GM21619 (cell line): Measurements from ENCODE around the gene SHISAL1.

Source experiments
- ATAC-seq: cut with Tn5 transposase; IDR thresholded peaks from one replicate; pipeline ENCODE4 v1.9.1; 2021; ENCODE audit not compliant: unreplicated experiment

The SHISAL1 gene

DNA sequence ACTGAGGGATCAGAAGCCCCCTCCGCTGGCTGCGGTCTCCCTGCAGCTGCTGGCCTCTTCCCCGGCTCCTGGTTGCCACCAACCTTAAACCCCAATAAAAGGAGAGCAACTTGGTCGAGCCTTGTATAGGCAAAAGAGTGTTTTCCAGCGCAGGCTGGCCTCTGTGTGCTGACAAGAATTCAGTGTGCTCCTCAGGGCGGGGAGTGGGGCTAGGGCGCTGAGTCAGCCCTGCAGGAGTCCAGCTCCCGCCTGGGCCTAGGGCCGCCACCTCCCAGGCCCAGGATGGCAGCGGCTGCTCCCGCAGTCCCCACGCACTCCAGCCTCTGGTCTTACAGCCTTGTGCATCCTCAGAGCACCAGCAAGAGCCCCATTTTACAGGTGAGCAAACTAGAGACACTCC is at the start of gene SHISAL1:
SHISAL1 (minus strand) TSS at position 186 of the 400 bp plus-strand sequence. CDS start 12,006 bp downstream, outside the sequence.
- no peak for ATAC-seq

DNA sequence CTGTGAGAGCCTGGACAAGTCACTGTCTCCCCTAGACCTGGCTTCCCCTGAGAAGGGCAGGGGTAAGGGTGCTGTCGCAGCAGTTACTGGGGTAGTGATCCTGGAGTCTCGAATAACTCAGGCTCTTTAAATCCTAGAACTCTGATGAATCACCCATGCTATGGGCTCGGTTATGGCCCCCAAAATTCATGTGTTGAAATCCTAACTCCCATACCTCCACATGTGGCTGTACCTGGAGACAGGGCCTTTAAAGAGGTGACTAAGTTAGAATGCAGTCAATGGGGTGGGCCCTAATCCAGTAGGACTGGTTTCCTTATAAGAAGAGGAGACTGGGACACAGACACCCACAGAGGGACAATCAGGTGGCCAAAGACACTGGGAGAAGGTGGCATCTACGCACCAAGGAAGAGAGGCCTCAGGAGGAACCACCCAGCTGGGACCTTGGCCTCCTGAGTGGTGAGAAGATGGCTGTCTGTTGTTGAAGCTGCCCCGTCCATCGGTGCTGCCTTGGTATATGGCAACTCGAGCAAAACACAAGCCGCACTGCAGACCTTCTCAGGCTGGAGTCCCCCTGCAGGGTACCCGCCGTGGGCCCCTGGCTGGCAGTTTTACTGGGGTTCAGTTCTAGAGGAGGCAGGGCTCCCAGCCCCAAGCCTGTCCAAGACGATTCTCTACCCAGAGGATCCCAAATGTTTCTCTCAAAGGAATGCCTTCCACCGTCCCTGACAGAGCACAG is 48.8 kb upstream of the SHISAL1 start:
- no peak for ATAC-seq

DNA sequence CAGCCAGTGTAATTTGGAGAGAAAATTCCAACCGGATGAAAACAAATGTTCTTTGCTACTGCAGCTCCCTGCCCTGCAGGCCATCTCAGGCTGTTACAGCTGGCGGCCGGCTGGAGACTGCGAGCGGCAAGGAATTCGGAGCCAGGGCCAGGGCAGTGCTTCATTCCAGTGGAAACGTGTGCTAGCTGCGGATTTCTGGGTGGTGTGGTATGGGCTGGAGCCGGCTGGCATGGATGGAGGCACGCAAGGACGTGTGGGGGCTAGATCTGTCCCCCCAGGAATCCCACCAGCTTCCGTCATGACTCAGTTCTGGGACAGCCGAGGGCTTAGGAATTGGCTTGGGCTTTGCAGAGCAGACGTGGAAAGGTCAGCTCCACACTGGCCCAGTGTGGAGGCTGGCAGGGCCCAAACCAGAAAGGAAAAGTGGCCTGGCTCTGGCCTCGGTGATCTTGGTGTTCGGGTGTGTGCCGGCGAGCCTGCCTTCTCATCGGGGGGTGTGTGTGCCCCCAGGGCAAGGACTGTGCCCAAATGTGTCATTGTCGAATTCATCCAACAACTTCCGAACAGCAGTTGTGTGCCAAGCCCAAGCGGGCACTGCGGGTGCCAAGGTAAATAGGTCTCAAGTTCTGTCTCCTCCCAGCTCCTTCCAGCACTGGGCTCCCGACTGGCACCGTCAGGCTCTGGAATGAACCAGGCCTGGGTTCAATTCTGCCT is 48.1 kb upstream of the SHISAL1 start:
- ATAC-seq: no peak

DNA sequence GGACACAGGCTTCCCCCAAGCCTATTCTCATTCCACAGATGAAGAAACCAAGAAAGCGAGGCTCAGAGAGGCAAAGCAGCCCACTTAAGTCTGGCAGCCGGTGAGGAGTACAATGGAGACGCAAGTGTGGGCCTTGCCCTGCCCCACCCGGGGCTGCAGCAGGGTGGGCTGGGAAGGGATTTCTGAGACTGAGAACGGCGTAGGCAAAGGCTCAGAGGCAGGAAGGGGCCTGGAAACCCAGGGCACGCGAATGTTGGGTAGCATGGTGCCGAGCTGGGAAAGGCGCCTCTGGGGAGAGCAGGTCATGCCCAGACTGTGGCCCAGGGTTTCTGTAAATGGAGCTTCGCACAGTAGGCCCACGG is 47.5 kb upstream of the SHISAL1 start:
- ATAC-seq: no peak

DNA sequence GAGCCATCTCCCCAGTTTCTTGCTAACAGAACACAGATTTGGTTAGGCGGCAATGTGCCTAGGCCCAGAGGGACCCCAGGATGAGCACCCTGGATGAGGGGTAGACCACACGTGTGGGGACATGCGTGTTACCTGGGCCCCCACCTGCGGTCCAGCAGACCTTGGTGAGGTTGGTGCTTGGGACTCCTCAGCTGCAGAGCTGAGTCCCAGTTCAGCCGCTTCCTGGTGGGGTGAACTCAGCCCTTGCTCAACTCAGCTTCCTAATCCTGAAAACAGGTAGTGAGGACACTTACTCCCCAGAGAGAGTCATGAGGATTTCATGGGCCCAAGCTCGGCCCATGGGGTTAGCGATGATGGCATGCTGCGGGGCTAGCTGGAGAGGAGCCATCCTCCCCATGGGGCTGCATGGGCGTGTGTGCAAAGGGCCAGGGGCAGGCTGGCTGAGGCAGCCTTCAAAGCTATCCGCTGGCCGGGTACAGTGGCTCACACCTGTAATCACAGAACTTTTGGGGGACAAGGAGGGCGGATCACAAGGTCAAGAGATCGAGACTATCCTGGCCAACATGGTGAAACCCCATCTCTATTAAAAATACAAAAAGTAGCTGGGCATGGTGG is 46.9 kb upstream of the SHISAL1 start:
- ATAC-seq: no peak

DNA sequence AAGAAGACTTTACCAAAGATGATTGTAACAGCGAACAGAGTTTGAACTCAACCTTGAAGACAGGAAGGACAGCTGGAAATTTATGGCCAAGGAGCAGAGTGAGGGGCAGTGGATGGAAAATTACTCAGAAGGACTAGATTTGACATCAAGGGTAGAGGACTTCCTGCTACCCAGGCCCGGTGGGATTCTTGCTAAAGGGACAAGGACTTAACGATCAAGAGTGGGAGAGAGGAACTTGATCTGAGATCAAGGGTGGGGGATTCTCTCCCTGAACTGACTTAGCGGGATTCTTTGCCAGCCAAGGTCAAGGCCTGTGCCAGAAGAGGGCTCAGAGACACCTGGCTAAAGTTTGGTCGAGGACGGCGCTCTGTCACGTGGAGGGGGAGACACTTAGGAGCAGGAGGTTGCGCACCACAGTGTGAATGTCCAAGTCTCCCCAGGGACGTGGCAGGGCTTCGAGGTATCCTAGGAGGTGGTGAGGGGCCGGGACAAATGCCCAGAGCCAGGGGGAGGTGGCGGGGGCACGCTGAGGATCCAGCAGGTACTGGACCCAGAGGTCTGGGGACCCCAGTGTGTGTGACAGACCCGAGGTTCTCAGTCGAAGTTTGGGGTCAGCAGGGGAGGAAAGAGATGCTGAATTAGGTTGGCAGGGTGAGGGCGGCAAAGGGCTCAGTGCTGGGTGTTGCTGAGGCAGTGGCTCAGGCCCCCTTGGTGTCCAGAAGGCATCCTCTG is 46.1 kb upstream of the SHISAL1 start:
- ATAC-seq: no peak

DNA sequence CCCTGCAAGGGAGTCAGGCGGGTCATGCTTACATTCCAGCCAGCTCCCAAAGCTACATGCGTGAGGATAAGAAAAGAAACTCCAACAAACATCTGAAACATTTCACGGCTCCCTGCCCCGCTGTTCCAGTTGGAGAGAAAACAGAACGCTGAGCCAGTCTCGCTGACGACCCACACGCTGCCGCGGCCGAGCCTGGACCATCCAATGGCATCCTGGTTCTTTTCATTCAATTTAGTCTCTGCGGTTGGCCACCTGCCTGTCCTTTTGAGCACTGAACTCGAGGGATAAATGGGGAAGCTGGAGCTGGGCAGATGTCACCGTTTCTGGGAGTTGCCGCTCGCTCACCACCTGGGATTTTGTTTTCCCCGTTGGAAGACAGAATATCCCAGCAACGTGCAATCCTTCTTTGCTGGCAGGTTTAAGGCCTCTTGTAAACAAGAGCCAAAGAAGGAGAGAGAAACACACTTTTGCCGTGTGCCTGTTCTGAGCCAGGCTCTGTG is 45.3 kb upstream of the SHISAL1 start:
- no peak for ATAC-seq

DNA sequence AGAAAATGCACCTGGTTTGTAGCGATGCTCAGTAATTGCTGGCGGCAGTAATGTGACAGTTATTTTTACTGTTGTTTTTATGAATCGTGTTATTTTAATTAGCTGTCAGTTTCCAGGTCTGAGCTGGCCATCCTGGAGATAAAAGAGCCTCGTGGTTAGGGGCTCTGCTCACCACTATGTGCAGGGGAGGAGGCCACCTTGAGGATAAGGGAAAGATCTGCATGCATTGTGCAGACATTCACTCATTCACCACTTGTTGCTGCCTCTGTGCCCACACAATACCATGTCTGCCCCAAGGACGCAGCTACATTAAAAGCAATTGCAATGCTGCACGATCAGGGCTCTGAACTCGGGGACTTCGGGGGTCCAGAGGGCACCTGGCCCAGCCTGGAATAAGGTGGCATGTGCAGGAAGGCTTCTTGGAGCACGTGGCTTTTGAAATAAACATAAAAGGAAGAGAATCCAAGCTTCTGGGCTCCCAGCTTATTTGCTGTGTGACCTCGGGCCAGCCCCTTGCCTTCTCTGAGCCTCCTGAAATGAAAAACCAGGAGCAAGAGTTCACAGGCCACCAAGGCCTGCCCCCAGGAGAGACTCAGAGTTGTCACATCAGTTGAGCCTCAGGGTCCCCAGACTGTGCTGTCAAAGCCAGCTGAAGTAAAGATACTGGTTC is 44.7 kb upstream of the SHISAL1 start:
- no peak for ATAC-seq

DNA sequence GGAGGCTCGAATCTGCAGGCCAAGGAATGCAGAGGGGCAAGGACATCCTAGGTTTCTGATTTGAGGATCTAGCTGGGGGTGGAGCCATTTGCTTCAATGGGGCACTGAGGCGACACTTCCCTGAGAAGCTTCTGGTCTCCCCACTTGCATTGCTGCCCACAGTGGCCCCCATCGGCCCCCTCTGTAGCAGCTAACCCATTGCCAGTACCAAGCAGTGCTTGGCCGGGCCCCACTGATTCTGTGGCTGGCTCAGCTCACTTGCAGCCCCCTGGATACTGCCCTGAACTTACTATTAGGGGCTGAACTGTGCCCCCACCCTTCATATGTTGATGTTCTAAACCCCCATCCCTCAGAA is 42.9 kb upstream of the SHISAL1 start:
- no peak for ATAC-seq

DNA sequence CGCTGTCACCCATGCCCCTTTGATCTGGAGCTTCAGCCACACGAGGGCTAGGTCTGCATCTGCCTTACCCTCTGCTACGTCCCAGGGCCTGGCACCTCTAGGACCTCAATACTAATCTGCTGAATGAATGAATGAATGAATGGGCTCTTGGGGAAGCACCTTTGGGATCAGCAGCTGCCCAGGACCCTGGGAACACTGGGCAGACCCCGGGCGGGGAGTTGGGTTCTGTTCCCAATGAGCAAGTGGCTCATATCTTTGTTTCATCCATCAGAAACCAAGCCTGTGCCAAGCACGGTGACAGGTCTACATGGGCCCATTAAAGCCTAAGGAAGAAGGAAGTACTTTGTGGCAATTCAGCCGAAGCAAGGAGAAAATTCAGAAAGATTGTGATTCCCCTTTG is 41.5 kb upstream of the SHISAL1 start:
- ATAC-seq: no peak

DNA sequence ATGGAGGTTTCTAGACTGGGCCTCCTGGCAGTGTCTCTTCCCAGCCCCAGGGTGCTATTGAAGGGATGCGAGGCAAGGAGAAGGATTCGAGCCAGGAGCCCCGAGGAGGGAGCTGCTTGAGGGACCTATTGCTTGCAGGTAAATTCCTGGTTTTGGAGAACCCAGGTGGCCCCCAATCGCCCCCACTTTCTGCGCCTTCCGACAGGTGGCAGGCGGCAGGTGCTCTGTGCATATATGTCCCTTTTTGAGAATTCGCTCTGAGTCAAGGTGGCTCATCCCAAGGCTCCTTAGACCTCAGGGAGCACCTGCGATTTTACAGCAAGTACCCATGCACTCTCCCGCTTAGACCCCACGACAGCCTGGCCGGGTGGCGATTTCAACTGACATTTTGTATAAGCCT is 40.3 kb upstream of the SHISAL1 start:
- no peak for ATAC-seq

DNA sequence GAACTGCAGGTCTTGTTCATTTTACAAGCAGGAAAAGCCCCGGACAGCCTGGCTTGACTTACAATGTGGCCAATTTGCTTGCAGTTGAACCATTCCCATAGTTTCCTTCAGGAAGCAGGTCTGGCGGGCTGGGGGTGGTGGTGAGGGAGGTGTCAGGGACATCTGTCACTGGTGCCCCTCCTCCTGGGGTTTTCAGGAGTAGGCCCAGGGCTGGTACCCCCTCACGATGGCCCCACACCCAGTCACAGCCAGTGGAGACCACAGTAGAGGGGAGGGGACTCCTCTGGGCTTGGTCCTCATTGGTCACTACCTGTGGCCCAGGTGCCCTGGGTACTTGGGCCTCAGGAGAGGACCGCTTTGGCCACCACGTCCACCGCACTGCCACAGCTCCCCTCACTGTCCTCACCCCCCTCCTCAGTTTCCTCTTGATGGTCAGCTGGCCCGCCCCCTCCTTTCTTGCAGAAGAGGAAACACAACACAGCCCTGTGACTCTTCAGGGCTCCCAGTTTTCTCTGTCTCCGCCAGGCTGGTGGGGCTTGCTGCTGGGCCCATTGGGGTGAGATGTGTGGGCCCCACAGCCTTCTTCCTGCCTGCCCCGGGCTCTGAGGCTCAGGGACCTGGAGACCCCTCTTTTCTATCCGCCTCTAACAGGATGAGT is 39.8 kb upstream of the SHISAL1 start:
- no peak for ATAC-seq

DNA sequence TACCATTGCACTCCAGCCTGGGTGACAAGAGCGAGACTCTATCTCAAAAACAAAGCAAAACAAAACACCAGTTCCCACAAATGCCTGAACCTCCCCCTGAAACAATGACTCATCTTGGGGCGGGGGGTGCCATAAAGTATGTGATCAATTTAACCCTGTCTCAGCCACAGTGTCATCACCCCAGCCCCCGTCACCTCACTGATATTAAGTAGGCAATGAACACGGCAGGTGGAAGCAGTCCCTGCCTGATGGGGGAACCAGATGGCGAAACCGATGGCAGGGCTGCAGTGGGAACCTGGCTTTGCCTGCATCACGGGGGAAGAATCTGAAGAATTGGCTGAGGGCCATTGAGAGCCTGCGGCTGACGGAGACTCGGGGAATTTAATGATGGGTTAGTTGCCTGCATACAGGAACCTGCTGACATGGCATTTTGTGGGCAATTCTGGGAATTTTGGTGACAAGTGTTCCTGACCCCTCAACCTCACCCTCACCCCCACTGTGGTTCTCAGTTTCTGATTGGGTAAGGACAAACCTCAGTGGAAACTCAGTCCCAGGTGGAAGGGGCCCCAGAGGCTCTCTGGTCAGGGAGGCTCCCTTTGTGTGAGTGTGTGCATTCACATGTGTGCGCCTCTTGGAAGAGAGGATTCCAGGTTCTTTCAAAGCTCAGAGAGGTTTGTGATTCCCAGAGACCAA is 39.1 kb upstream of the SHISAL1 start:
- ATAC-seq: no peak

DNA sequence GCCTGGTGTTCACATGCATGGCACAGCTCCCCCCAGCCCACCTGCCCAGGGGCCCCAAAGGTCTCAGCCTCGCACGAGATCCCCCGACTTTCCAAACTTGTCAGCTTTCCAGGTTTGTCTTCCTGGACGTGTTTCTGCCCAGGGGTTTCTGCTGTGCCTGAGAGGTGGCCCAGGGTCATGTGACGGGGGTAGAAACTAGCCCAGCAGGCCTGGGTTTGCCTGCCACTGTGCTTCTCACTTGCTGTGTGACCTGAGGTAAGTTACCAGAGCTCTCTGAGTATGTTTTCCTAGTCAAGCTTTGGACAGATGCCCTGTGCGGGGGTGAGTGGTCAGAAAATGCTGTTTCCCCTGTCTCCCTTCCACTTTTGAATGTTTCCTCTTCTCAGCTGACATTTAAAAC is 38.3 kb upstream of the SHISAL1 start:
- ATAC-seq: no peak

DNA sequence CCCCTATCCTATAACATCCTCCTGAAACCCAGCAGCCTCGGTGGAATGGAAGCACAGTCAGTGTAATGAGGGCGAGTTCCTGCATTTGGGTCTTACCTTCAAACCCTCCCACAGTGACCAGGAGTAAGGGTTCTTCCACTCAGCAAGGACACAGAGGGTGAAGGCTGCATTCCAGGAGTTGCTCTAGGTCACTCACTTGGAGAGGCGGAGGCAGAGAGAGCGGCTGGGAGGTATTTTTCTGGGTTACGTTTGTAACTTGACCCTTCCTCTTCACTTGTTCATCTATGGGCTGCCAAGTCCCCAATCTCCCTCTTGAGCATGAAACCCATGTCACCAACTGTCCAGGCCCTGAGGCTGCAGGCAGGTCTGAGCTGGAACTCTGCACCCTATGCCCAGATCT is 36.8 kb upstream of the SHISAL1 start:
- no peak for ATAC-seq

DNA sequence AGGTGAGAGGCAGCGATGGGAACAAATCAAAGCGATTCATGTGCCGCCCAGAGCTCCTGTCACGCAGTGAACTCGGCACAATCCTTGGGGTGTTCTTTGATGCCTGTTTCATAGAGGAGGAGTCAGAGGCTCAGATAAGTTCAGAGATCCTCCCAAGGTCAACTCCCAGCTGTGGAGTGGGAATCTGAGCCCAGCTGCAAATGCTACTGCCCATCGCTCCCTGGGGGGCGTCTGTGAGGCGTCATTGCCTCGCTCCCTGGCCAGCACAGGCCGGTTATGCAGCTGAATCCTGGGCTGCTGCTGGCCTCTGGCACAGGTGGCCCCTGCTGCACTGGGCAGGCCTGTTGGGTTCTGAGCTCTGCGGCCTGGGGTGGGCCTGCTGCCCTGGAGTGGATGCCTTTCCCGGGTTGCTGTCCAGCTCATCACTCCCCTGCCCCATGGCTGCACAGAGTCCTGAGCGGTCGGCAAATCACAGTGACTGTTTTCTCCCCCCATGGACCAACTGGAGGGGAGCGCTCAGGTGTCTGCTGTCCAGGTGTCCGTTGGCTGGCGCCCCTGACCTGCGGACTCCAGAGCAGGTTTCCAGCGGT is 36.3 kb upstream of the SHISAL1 start:
- ATAC-seq: no peak

DNA sequence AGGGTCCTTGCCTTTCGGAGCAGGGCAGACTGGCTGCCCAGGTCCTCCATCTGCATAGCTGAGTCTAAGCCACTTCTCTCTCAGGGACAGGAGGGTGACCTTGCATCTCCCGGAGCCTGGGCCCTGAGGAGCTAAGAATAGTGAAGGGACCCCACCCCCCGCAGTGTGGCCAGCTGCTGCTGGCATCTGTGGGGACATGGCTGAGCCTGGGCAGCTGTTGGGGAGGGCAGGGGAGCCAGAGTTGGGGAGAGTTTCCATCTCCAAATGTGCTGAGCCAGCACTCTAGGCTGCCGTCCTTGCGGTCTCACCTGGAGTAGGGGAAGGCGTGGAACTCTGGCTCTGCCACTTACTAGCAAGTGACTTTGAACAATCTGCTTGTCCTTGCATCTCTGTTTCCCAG is 34.8 kb upstream of the SHISAL1 start:
- ATAC-seq: no peak

DNA sequence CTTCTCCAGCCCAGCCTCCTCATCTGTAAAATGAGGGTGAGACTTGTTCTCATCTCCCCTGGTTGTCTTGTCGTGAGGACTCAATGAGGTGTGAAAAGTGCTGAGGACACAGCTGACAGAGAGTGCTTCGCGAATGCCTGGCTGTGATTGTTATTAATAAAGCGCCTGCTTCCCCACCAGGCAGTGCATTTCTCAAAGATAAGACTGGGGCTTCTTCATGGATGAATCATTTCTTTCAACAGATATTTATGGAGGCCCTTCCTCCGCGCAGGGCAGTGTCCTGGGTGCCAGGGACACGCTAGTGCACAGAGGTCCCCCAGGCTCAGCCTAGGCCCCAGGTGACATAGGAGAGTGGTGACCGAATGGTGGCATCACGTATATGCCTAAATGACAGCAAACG is 34.3 kb upstream of the SHISAL1 start:
- ATAC-seq: no peak

DNA sequence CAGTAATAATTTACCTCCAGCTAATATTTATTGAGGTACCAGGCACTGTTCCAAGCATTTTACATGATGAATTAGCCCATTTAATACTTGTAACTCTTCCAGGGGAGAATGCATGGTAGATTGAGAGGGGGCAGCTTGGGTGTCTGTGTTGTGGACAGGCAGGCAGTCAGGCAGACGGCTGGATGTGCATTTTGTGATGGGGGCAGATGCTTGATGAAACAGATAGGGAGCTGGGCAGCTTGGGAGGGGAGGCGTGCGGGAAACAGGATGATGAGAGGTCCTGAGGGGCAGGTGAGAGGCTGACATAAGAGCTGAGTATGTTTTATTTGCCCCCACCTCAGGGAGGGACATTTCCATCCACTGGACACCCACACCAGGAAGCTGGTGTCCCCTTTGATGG is 33.1 kb upstream of the SHISAL1 start:
- no peak for ATAC-seq

DNA sequence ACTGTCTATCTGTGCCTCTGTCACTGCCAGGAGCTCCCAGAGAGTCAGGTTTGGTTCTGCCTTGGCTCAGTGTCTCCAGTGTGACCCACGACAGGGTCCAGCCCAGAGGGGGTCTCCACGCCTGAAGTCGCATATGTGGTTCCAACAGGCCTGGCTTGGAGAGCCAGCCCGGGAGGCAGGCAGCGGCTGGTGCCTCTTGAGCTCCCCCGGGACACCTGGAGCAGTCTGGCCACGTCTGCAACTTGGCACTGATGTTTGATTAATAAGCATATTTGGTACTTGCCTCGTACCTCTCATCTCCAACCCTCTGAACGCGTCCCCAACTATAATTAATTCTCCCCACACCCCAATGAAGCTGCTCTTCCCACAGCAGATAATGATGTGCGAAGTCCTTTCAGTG is 31.7 kb upstream of the SHISAL1 start:
- no peak for ATAC-seq
